ENCODE results near the gene SKA1. TPM values are rescaled to one million over a fixed set of nuclear protein-coding genes. Genes with fewer than 3 reads are reported as not detected.
"Not testable (repeated sequence)": the region's sequence is repeated elsewhere in the genome, so short reads cannot be mapped to it uniquely, and the experiment has no call there.

Gene SKA1
- total and polyA plus RNA-seq, 10 donors, result 0.48 to 4.2 (median 1.7) TPM

DNA sequence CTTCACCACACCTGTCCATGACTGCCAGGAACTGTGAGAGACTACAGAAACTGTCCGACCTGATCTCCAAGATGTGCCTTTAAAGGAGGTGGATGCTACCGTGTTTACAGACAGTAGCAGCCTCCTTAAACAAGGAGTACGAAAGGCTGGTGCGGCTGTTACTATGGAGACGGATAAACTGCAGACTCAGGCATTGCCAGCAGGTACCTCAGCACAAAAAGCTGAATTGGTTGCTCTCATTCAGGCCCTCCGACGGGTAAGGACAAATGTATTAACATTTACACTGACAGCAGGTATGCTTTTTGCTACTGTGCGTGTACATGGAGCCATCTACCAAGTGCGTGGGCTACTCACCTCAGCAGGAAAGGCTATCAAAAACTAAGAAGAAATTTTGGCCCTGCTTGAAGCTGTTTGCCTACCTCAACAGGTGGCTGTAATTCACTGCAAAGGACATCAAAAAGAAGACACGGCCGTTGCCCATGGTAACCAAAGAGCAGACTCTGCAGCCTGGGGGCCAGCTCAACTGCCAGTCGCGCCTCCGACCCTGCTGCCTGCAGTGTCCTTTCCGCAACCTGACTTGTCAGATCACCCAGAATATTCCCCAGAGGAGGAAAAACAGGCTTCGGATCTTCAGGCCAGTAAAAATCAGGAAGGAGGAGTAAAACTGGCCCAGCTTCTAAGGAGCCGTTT is 30.9 kb downstream of the SKA1 start:
- Histone ChIP-seq H3K27ac (no peak overlapping the region), H3K27me3 (replicated peaks in 1 of 7) (peaks cover 0 to 84% (median 11%) of the 10 kb centered on the region in 7 donors), H3K4me3 (no peak overlapping the region), H3K36me3 (no peaks in the 10 kb centered on the region), H3K9me3 (no peaks in the 10 kb centered on the region), H3K4me1 (no peaks in the 10 kb centered on the region)
- no peak for DNase-seq
- 66 to 71% (median 66%) methylated on average over 17 of the region's 17 CpGs for WGBS, 5 donors
- TF ChIP-seq, protein P1, sequence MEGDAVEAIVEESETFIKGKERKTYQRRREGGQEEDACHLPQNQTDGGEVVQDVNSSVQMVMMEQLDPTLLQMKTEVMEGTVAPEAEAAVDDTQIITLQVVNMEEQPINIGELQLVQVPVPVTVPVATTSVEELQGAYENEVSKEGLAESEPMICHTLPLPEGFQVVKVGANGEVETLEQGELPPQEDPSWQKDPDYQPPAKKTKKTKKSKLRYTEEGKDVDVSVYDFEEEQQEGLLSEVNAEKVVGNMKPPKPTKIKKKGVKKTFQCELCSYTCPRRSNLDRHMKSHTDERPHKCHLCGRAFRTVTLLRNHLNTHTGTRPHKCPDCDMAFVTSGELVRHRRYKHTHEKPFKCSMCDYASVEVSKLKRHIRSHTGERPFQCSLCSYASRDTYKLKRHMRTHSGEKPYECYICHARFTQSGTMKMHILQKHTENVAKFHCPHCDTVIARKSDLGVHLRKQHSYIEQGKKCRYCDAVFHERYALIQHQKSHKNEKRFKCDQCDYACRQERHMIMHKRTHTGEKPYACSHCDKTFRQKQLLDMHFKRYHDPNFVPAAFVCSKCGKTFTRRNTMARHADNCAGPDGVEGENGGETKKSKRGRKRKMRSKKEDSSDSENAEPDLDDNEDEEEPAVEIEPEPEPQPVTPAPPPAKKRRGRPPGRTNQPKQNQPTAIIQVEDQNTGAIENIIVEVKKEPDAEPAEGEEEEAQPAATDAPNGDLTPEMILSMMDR (IDR thresholded peaks at IDR 0.05 in 8 of 11, conservative IDR thresholded peaks at IDR 0.05 in 3 of 11), result no peak
- TF ChIP-seq POLR2A (IDR thresholded peaks at IDR 0.05) (no peak), POLR2AphosphoS5 (IDR thresholded peaks at IDR 0.05) (no peak)
- intact Hi-C loops (cut with DNase I; ENCODE audit: low total_unique reads), result no loop called here

DNA sequence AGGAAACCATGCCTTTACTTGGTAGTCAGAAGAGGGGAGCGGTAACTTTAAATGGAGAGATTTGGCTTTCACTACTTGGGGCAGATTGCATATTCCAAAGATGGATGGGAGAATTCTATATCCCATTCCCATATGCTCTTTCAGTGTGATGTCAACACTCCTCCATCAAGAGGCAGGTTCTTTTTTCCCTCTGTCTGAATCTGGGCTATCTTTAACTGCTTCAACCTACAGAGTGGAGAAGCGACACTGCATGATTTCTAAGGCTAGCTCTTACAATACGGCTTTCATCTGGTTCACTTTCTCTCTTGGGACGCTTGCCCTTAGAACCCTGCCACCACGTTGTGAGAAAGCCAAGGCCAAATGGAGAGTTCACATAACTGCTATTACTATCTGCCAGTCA is 34.4 kb downstream of the SKA1 start:
- WGBS, 5 donors, result 67 to 73% (median 72%) methylated on average over 5 of the region's 5 CpGs

DNA sequence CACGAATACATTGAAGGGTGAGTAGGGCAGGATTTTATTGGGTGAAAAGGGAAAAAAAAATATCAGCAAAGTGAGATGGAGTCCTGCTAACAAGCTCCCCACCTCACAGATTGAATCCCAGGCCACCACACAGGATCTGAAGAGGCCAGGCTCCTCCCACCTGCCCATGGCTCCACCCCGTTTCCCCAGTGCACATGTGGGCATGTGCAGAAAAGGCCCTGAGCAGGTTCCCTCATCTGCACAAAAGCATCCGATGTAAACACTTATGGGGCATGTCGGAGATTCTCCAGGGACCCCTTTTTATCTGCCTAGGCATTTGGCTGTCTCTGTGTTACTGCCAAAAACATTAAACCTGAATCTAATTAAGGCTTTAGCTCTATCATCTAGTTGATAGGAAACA is 35.2 kb downstream of the SKA1 start:
- H3K27me3 ChIP-seq (replicated peaks in 1 of 7), result peaks cover 0 to 41% (median 0%) of the 10 kb centered on the region in 7 donors
- no peak for DNase-seq
- TF ChIP-seq, protein P1 (IDR thresholded peaks at IDR 0.05 in 8 of 11, conservative IDR thresholded peaks at IDR 0.05 in 3 of 11), result no peak
- no peak for TF ChIP-seq POLR2A (IDR thresholded peaks at IDR 0.05)
- TF ChIP-seq POLR2AphosphoS5 (IDR thresholded peaks at IDR 0.05), result no peak
- no peak overlapping the region for H3K4me3 ChIP-seq
- no peaks in the 10 kb centered on the region for H3K9me3 ChIP-seq
- H3K4me1 ChIP-seq, result no peaks in the 10 kb centered on the region
- intact Hi-C loops (cut with DNase I; ENCODE audit: low total_unique reads), result no loop called here
- 67 to 83% (median 69%) methylated on average over 4 of the region's 4 CpGs for WGBS, 5 donors
- no peaks in the 10 kb centered on the region for H3K36me3 ChIP-seq
- H3K27ac ChIP-seq, result no peak overlapping the region

More for the DNA sequence above, 34.4 kb downstream of the SKA1 start:
- H3K9me3 ChIP-seq, result no peaks in the 10 kb centered on the region
- TF ChIP-seq, protein P1 (IDR thresholded peaks at IDR 0.05 in 8 of 11, conservative IDR thresholded peaks at IDR 0.05 in 3 of 11), result no peak
- TF ChIP-seq POLR2AphosphoS5 (IDR thresholded peaks at IDR 0.05), result no peak
- TF ChIP-seq POLR2A (IDR thresholded peaks at IDR 0.05), result no peak
- intact Hi-C loops (cut with DNase I; ENCODE audit: low total_unique reads), result no loop called here
- no peak overlapping the region for H3K4me3 ChIP-seq
- no peaks in the 10 kb centered on the region for H3K36me3 ChIP-seq
- H3K27ac ChIP-seq, result no peak overlapping the region
- H3K4me1 ChIP-seq, result no peaks in the 10 kb centered on the region
- H3K27me3 ChIP-seq (replicated peaks in 1 of 7), result peaks cover 0 to 49% (median 0%) of the 10 kb centered on the region in 7 donors
- no peak for DNase-seq

DNA sequence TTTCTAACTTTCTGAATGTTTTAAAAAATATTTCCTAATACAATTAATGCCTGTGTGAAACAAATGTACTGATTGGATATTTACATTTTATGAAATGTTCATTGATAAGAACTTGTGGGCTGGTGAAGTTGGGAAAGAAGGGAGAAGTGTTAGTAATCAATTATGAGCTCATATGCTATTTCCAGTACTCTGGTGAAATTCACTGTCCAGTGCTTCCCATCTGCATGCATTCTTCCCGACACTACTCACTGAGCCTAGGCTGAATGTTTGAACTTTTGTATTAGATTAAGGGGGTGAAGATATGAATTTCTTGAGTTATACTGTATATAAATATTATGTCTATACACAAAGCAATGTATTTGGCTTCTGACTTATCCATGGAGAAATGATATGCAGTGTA is 36.0 kb downstream of the SKA1 start:
- intact Hi-C loops (cut with DNase I; ENCODE audit: low total_unique reads), result no loop called here
- Histone ChIP-seq H3K36me3 (no peaks in the 10 kb centered on the region), H3K27me3 (replicated peaks in 1 of 7) (peaks cover 0 to 32% (median 0%) of the 10 kb centered on the region in 7 donors), H3K27ac (no peak overlapping the region), H3K4me1 (no peaks in the 10 kb centered on the region), H3K4me3 (no peak overlapping the region), H3K9me3 (no peaks in the 10 kb centered on the region)
- TF ChIP-seq POLR2AphosphoS5 (IDR thresholded peaks at IDR 0.05) (no peak), POLR2A (IDR thresholded peaks at IDR 0.05) (no peak)
- TF ChIP-seq, protein P1 (IDR thresholded peaks at IDR 0.05 in 8 of 11, conservative IDR thresholded peaks at IDR 0.05 in 3 of 11), result no peak
- DNase-seq, result no peak
- whole genome bisulfite sequencing, 5 donors, result 68 to 85% (median 79%) methylated on average over 1 of the region's 1 CpG

GRCh38 chr18:50416832-50417231 is 42.0 kb downstream of the SKA1 start:
- H3K4me1 ChIP-seq; H3K36me3 ChIP-seq; DNase-seq; H3K27ac ChIP-seq; intact Hi-C loops (cut with DNase I; ENCODE audit: low total_unique reads); H3K4me3 ChIP-seq: not testable (repeated sequence)
- WGBS, 5 donors, result 65 to 89% (median 81%) methylated on average over 2 to 3 of the region's 3 CpGs
- Histone ChIP-seq H3K9me3 (peaks cover 0 to 26% (median 13%) of the 10 kb centered on the region in 8 donors), H3K27me3 (replicated peaks in 1 of 7) (peaks cover 0 to 16% (median 0%) of the 10 kb centered on the region in 7 donors)

DNA sequence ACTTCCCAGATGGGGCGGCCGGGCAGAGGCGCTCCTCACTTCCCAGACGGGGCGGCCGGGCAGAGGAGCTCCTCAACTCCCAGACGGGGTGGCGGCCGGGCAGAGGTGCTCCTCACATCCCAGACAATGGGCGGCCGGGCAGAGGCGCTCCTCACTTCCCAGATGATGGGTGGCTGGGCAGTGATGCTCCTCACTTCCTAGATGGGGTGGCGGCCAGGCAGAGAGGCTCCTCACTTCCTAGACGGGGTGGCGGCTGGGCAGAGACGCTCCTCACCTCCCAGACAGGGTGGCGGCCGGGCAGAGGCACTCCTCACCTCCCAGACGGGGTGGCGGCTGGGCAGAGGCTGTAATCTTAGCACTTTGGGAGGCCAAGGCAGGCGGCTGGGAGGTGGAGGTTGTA is 42.9 kb downstream of the SKA1 start:
- WGBS, 5 donors, result 89 to 99% (median 92%) methylated on average over 13 to 21 of the region's 21 CpGs
- H3K27ac ChIP-seq; intact Hi-C loops (cut with DNase I; ENCODE audit: low total_unique reads); DNase-seq; H3K4me1 ChIP-seq; H3K36me3 ChIP-seq; H3K4me3 ChIP-seq: not testable (repeated sequence)
- peaks cover 0 to 26% (median 13%) of the 10 kb centered on the region in 8 donors for H3K9me3 ChIP-seq
- H3K27me3 ChIP-seq (replicated peaks in 1 of 7), result peaks cover 0 to 16% (median 0%) of the 10 kb centered on the region in 7 donors

Data from spleen (tissue), 11 donors.